HG03066 (cell line): ENCODE data around the gene GNA14.
"Not testable (repeated sequence)": the region's sequence is repeated elsewhere in the genome, so short reads cannot be mapped to it uniquely, and the experiment has no call there.

Source experiments
- ATAC-seq: cut with Tn5 transposase; IDR thresholded peaks from one replicate; pipeline ENCODE4 v1.9.1; 2021; ENCODE audit warnings: low read depth; ENCODE audit not compliant: unreplicated experiment

The GNA14 gene

DNA sequence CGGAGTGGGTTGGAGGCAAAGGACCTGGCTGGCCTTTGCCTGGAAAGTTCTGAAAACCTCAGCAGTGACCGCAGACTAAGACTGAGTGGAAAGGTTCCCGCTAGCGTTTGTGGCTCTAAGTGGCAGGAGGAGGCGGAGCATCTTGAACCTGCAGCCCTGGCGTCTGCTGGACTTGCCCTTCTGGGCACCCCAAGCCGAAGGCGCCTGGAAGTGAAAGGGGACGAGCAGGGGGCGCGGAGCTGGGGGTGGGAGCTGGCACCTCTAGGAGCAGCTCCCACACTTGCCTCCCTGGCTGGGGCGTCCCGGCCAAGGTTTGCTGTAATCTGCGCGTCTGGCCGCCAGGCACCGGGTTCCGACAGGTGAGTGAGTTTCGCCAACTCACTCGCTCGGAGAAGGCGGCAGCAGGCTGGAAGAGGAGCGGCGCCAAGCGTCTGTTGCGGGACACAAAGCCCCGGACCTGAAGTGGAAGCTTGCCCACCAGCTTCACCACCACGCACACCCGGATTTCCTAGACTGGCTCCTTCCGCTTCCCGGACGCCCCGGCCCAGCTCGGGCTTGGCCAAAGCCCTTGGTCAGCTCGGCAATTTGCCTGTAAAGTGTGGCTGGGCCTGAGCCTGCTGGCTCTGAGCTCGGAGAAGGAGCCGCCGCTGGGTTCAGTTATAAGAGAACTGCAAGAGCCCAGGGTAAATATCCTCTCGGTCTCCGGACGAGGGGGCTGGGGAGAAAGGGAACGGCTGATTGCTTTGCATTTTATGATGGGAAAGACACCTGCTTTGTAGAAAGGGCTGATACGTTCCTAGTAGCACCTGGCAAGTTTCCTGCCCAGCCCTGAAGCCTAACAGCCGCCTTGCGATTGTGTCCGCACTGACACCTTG lies at the start of gene GNA14:
Gene GNA14, minus strand, starts transcription at position 89 of the 875 bp plus-strand sequence. CDS start 529 bp downstream, outside the sequence.
- ATAC-seq = no peak

DNA sequence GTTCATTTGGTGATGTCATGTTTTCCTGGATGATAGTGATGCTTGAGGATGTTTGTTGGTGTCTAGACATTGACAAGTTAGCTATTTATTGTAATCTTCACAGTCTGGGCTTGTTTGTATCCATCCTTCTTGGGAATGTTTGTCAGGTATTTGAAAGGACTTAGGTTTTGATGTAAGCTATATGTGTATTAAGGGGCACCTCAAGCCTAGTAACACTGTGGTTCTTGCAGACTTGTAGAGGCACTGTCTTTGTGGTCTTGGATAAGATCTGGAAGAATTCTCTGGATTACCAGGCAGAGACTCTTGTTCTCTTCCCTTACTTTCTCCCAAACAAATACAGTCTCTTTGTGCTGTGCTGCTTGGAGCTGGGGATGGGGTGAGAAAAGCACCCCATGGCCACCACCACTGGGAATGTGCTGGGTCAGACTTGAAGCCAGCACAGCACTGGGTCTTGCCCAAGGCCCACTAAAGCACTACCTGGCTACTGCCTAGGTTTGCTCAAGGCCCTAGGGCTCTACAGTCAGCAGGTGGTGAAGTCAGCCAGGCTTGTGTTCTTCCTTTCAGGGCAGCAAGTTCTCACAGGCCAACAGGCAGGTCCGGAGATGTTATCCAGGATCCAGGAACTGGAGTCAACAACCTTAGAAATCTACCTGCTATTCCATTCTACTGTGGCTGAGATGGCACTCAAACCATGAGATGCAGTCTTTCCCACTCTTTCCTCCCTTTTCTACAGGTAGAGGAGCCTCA lies 49.3 kb upstream of the GNA14 start:
- no peak for ATAC-seq

DNA sequence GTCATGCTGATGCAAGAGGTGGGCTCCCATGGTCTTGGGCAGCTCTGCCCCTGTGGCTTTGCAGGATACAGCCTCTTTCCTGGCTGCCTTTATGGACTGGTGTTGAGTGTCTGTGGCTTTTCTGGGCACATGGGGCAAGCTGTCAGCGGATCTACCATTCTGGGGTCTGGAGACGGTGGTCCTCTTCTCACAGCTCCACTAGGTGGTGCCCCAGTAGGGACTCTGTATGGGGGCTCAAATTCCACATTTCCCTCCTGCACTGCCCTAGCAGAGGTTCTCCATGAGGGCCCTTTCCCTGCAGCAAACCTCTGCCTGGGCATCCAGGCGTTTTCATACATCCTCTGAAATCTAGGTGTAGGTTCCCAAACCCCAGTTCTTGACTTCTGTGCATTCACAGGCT lies 42.6 kb upstream of the GNA14 start:
- ATAC-seq = not testable (repeated sequence)

DNA sequence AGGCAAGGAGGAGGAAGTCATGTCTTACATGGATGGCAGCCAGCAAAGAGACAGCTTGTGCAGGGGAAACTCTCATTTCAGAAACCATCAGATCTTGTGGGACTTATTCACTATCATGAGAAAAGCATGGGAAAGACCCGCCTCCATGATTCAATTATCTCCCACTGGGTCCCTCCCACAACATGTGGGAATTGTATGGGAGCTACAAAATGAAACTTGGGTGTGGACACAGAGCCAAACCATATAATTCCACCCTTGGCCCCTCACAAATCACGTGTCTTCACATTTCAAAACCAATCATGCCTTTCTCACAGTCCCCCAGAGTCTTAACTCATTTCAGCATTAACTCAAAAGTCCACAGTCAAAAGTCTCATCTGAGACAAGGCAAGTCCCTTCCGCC lies 42.0 kb upstream of the GNA14 start:
- not testable (repeated sequence) for ATAC-seq

DNA sequence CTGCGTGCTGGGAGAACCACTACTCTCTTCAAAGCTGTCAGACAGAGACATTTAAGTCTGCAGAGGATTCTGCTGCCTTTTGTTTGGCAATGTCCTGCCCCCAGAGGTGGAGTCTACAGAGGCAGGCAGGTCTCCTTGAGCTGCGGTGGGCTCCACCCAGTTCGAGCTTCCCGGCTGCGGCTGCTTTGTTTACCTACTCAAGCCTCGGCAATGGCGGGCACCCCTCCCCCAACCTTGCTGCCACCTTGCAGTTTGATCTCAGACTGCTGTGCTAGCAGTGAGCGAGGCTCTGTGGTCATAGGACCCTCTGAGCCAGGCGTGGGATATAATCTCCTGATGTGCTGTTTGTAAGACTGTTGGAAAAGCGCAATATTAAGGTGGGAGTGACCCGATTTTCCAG lies 39.6 kb upstream of the GNA14 start:
- ATAC-seq = not testable (repeated sequence)

DNA sequence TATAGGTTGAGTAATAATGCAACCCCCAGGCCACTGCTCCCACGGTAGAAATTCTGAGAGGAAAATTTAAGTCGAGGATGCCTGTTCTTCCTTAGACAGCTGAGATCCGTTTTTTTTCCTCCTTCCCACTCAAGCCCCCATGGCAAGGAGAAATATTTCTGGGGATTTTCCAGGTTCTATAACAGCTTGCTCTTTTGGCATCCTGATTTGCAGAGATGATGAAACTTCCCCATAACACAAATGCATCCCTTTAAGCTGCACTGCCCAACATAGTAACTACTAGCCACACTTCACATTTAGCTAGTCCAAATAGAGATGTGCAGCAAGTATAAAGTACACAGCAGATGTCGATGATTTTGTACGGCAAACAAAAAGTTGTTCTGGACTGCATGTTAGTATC lies 32.5 kb upstream of the GNA14 start:
- no peak for ATAC-seq

DNA sequence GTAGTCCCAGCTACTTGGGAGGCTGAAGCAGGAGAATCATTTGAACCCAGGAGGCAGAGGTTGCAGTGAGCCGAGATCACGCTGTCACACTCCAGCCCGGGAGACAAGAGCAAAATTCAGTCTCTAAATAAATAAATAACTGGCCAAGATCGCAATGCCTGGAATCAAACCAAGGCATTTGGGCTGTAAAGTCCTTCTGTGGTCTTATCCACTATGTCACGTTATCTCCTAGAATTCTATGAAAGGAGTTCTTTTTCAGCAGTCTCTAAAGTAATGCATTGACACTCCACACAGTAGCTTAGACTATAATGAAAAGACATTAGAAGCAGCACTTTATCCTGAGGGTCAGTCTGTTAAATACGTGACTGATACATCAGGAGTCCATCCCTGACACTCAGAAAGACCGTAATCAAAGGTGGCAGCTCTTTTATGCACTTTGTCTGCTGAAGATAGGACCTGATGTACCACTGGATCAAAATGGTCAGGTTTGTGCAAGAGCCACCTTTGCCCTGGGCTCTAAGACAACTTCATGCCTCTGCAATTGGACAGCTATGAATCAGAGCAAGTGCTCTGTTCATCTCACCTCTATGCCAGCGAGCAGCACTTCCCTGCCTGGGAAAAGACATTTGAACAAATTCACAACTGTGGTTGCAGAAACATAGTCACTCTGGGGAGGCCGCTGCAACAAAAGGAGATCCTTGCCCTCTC lies 31.7 kb upstream of the GNA14 start:
- ATAC-seq = no peak

DNA sequence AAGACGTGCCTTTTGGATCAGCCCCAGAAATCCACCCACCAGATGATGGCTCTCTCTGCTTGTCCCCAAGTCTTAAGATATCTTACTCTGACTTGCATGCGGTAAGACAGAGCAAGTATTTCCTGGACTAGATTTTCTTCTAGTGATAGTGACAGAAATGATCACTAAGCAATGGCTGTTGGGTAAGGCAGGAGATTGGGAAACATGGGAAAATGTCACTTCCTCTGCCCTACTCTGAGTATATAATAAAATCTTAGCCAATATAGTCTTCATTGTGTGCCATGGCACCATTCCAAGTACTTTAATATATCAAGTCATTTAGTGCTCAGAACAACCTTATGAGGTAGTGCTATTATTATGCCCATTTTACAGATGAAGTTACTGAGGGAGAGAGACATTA lies 31.0 kb upstream of the GNA14 start:
- ATAC-seq = no peak

DNA sequence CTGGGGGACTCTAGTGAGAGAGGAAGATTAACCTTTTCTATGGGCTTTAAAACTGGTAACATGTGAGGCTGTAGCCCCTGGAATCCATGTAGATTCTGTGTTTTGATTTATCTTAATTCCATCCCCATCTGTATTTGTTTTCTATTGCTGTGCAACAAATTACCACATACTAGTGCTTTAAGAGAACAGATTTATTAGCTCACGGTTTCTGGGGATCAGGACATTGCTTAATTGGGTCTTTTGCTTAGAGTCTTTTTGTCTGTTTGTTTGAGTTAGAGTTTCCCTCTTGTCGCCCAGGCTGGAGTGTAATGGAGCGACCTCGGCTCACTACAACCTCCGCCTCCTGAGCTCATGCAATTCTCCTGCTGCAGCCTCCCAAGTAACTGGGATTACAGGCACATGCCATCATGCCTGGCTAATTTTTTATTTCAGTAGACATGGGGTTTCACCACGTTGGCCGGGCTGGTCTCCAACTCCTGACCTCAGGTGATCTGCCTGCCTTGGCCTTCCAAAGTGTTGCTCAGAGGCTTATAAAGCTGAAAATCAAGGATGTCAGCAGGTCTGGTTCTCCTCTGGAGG lies 29.9 kb upstream of the GNA14 start:
- ATAC-seq = no peak

DNA sequence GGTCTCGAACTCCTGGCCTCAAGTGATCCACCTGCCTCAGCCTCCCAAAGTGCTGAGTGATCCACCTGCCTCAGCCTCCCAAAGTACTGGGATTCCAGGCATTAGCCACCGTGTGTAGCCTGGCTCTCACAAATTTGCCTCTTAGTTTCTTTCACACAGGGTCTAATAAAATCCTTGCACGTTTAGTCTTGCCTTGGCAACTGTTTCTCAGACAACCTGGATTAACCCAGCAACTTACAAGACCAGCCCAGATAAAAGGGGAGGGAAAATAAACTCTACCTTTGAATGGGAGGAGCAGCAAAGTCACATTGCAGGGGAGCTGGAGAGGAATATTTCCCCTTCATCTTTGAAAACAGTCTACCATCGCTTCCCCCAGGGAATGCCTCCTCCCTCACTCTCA lies 29.3 kb upstream of the GNA14 start:
- no peak for ATAC-seq

DNA sequence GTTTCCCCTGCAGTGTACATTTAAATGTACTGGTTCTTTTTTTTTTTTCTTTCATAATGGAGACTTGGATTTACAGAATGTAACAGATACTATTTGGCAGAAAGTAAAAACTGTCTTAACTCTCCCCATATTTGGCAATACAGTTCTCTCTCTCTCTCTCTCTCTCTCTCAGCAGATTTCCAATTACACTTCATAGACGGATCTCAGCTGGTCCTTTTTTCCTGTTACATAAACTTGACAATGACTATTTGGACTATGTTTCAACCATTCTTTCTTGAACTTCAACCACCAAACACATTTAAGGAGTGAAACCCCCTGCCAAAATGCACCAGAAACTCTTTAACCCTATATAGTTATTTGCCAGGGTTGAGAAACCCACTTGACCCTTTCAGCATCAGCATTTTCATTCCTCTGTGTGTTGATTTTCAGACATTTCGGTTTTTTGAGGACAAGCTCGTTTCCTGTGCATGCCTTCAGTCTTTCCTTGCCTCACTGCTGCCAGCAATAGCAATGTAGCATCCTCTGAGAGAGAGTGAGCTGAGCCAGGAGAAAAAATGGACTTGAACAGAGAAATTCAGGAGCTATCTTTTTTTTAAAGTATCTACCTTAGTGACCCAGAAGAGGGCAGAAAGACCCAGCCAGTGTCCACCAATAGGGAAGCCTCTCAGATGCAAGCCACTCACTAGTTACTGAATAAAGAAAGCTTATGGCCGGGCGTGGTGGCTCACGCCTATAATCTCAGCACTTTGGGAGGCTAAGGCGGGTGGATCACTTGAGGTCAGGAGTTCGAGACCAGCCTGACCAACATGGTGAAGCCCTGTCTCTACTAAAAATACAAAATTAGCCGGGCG lies 26.0 kb upstream of the GNA14 start:
- no peak for ATAC-seq

DNA sequence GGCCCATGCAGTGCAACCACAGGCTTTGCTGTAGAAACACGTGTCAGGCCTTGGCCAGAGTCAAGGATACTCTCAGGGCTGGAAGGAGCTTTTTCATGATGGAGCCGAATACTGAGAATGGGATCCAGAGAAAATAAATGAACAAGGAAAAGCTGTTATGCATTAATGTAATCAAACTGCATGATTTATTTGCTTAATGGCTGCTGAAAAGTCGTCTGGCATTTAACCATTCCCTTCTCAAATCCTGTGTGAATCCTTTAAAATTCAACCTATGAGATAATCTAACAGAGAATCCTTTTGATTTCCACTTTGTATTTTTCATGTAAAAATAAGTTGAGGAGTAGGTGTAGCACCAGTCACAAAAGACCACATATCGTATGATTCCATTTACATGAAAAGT lies 24.1 kb upstream of the GNA14 start:
- ATAC-seq = no peak

DNA sequence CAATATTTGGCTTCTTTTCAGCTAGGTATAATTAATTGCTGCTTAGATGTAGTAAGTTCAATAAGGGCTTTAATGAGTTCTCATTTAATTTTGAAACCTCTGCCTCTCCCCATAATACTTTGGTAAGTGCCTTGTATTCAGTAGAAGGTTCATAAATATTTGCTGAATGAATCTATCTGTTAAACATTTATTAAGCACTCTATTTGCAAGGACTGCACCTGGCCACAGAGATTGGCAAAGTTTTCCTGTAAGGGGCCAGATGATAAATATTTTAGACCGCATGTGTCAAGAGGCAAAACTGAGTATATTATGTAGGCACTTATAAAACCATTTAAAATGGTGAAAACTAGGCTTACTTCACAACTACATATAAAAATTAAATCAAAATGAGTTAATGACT lies 19.0 kb upstream of the GNA14 start:
- ATAC-seq = no peak

DNA sequence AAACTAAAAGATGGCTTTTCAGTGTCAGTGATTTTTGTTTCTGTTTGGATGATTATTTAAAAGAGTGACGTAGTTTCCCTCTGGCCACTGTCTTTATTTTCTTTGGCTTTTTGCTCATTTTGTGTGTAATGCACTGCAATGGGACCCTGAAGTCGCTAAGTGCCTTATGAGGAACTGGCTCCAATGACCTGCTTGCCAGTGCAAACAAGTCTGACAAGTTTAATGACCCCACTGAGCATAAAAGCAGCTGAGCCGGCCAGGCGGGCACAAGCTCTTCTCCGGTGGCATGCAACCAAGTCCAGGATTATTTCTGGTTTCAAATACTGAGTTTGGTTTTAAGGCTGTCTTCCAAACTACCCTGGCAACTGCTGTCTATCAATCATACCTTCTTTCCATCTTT lies 15.6 kb upstream of the GNA14 start:
- ATAC-seq = no peak

DNA sequence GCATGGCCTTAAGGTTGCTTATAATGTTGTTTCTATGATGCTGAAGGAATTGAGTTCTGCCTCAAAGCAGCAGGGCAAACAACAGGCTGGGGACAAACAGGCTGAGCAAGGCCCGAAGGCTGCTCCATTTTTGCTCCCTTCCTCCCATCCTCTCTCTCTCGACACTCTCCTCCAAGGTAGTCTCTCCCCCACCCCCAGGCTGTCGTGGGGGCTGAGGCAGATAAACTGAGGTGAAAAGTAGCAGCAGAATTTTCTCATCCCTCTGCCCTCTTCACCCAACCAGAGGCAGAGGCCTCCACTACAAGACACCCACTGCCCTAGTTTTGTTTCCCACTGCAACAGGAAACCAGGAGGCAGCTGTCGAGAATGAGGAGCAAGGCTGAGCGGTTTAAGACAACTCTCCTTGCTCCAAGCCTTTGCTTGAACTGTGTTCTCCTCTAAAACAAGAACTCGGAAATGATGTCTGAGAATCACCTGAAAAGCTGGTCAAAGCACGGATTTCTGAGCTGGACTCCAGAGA lies 13.5 kb upstream of the GNA14 start:
- ATAC-seq = no peak

DNA sequence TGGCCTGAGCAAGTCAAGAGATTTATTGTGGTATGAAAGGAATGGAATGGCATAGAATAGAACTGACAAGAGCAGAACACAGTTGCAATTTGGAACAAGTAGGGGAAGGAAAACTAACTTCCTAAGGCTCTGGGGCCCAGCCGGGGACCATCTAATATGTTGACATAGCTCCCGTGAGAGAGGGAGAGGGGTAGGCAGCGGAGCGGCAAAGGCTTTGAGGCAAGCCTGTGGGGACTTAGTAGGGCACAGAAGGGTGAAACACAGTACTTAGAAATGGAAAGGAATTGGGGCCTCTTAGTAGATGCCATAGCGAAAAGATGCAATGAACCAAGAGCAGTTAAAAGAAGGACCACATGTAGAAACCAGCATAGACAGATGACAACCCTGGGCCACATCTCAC lies 11.8 kb upstream of the GNA14 start:
- no peak for ATAC-seq

DNA sequence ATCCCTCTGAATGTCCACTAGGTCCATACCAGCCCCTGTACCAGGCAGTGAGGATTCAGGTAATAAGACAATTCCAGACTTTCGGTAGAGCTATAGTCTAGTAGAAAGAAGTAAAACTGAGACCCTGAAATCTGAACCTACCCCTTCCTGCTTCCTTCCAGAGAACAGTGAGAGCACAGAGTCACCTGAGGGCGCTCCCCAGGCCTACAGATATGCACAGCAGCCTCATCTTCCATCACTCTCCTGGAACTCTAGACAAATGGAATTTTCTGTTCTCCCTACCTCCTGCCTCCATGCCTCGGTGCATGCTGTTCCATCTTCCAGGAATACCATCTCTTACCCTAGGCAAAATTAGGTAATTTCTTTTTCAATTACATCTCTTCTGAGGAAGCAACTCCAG lies 3.1 kb upstream of the GNA14 start:
- ATAC-seq = no peak

DNA sequence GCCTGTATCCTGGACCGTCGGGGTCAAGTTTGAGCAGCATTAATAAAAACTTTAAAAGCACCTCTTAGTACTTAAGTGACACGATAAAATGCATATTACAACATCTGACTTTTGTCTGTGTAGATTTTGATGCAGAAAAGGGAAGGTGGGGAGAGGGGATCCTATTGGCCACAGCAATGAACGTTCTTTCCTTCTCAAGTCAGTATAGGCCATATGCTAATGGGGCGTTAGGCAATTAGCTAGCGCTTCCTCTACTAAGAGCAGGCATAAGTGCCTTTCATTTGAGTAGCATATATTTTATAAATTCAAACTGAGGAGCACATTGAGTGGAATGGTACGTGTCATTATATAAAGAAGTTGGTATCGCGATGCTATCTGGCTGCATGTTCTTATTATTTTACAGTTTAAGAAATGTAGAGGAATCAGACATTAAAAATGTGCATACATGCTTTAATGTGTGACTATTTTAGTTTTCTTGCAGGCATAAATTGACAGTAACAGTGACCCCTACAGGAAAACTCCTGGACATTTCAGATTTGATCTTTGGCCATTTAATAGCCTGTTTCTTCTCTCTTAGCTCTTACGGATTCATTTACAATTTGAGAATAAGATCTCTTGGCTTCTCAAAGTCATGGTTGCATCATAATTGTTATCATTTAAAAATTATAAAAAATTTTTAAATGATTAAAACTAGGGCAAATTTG lies 1.1 kb upstream of the GNA14 start:
- ATAC-seq = no peak
